SK-N-SH (cell line): ENCODE measurements around the gene ASXL2.

Source experiments
- CTCF ChIP-seq: fragments of 200-600 bp; sonication (generic); IDR thresholded peaks from 2 replicates; pipeline ENCODE4 v1.6.1; 2017; ENCODE audit warnings: antibody characterized with exemption, mild to moderate bottlenecking, moderate library complexity
- FOXJ3 ChIP-seq: sonication (generic); formaldehyde crosslinking; IDR thresholded peaks from 2 replicates; pipeline ENCODE4 v1.5.1; 2020; ENCODE audit warnings: mild to moderate bottlenecking, missing genetic modification reagents
- JUND ChIP-seq: IDR thresholded peaks from 2 replicates; pipeline ENCODE4 v1.4.0; 2012
- RAD21 ChIP-seq: IDR thresholded peaks from 2 replicates; pipeline ENCODE4 v1.6.1; 2012; ENCODE audit warnings: mild to moderate bottlenecking, low read length
- YY1 ChIP-seq: IDR thresholded peaks from 2 replicates; pipeline ENCODE4 v1.4.0; 2012; ENCODE audit warnings: low read depth, mild to moderate bottlenecking

GRCh38 chr2:25684577-25685473, 193.5 kb downstream of the ASXL2 start:
- TF ChIP-seq CTCF (no peak), JUND (no peak), YY1 (no peak), FOXJ3 (CRISPR knock-in tag) (no peak), RAD21 (no peak)
